ENCODE data around the gene TBR1.
A peak's percentile ranks its signal among the peaks of the same experiment; 100 is the strongest.

The TBR1 gene

DNA sequence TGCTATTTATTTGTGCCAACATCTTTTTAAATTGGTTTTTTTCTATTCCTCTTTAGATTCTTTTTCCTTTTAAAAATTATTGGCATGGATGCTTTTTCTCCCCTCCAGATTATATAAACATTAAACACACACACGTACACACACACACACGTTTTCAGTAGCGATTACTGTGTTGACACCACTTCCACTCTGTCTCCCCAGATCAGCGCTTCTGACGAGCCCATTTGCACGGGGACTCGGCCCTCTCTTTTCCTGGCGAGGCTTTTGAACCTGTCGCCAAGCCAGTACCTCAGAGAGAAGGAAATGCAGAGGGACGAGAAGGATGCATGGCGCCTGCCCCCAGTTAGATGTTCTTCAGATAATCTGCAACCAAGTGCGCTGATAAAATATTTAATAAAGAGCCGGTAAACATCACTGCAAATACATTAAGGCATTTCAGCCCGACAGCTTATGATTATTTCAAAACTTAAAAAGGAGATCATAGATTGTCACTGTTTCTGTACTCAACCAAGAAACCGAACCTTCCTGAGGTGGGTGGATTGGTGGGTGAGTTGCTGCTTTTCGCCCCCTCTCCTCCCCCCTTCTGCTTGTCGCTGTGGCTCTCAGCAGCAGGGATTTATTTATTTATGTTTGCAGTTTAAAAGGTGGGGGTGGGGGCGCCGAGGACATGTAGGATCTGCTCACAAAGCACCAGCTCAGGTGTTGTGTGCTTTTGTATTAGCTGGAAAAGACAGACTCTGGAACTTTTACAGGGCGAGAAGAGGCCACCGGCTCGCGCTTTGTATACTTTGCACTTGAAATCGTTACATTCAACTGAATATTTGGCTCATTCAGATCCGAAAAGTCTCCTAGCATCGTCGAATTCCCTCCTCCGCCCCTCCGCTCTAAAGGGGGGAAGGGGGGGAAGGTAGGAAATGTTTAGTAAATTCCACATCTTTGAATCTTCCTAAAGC lies 787 bp upstream of the TBR1 start:
- peak; percentile 22 to 31 for ATAC-seq

DNA sequence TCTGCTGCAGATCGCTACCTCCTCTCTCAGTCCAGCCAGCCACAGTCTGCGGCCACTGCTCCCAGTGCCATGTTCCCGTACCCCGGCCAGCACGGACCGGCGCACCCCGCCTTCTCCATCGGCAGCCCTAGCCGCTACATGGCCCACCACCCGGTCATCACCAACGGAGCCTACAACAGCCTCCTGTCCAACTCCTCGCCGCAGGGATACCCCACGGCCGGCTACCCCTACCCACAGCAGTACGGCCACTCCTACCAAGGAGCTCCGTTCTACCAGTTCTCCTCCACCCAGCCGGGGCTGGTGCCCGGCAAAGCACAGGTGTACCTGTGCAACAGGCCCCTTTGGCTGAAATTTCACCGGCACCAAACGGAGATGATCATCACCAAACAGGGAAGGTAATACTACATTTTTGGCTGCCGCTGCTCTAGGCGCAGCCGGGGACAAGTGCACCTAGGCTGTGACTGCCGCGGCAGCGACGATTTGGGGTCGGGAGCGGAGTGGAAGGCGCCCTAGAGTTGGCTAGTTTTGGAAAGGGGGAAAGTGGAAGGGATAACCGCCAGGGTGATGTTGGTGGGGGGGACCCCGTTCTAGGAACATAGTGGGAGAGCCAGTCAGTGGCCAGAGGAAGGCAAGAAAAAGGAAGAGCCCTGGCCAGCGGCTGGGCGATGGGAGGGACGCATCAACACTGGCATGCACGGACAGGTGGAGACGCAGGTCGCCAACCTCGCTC lies 776 bp downstream of the TBR1 start:
- ATAC-seq, result peak in 1 of 2 donors; percentile 4

DNA sequence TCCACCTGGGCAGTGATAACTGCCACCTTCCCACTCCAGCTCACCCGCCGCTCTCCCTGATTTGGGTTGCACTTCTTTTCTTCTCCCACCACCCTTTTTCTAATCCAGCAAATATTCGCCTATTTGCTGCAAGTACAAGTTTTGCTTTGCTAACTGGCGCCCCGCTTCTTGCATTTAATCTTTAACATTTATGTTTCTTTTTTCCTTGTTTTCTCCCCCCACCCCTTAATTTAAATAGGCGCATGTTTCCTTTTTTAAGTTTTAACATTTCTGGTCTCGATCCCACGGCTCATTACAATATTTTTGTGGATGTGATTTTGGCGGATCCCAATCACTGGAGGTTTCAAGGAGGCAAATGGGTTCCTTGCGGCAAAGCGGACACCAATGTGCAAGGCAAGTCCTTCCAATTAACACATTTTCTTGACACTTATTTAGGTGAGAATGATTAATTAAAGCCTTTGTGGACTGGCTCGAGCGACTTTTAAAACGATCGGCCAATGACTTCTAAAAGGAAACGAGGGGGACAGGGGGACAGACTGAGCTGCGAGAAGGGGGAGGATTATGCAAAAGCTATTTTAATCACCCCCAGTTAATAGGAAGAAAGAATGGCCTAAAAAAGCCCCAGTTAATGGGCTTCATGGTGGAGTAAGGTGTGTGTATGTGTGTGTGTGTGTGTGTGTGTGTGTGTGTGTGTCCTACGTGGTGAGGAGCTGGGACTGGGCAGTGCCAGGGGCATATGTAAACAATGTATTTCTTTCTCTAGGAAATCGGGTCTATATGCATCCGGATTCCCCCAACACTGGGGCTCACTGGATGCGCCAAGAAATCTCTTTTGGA lies 1.6 kb downstream of the TBR1 start:
- no peak for ATAC-seq

DNA sequence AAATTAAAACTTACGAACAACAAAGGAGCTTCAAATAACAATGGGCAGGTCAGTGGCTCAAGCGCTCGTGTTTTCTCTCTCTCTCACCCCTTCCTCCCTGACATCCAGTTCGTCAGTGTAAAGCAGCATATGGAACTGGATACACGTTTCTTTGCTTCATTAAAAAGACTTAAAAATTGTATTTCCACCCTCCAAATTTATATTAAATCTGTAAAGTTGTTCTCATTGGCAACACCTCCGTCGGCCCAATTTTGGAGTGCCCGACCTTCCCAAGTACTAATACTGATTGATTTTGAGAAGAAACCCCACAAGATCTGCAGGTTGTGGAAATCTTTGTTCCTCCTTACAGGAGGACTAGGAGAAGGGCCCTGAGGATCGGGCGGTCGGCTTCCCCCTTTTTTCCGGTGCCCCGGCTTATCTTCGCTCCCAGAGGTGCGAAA lies 2.2 kb downstream of the TBR1 start:
- ATAC-seq, result no peak

DNA sequence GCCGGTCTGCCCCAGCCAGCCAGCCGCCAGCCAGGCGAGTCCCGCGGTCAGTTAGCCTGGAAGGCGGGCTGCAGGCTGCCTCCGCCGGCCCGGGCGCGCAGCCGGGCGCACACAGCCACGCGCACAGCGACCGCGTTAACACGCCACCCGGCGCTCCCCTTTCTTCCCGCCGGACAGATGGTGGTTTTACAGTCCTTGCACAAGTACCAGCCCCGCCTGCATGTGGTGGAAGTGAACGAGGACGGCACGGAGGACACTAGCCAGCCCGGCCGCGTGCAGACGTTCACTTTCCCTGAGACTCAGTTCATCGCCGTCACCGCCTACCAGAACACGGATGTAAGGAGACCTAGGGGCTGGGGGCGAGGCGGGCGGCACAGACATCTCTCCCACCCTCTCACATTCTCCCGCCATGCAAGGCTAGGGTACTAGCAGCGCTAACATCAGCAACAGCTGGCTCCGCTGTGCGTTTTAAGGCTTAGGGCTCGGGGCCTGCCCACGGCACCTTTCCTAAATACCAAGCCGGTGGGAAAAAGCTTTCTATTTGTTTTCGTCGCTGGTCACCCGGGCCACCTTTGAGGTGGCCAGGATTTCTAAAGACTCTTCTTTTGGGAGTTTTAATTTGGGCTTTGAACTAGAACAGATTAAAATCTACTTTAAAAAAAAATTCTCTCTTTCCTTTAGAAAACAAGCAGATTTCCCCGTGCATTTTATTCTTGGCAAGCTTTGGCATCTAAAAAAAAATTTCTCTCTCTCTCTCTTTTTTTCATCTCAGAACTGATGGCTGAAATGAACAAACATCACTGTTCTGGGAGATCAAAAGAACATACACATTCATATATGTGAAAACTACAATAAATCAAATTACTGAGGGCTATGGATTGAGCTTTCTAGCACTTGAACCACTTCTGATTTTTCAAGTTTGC lies 2.9 kb downstream of the TBR1 start:
- ATAC-seq, result no peak

DNA sequence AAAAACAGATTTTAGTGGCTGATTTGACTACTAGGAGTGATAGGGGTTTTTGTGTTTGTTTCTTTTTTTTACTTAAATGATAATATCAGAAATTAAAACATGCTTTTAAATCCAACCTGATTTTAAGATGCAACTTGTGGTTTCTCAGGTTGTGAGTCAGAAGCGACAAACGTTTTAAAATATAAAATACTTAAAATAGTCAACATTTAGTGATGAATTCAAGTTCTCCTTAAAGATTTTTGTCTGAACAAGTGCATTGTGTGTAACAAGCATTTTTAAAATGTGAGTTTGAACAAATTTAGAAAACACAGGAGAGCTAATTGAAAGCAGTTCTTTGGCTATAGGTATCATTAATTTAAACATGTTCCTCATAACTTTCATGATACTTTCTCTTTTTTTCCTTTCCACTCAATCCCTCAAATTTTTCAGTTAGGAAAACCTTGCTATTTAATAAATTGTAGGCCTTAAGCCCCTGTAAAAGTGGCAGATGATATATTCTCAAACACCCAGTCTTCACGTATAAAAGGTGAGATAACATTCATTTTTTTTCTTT lies 3.6 kb downstream of the TBR1 start:
- no peak for ATAC-seq

DNA sequence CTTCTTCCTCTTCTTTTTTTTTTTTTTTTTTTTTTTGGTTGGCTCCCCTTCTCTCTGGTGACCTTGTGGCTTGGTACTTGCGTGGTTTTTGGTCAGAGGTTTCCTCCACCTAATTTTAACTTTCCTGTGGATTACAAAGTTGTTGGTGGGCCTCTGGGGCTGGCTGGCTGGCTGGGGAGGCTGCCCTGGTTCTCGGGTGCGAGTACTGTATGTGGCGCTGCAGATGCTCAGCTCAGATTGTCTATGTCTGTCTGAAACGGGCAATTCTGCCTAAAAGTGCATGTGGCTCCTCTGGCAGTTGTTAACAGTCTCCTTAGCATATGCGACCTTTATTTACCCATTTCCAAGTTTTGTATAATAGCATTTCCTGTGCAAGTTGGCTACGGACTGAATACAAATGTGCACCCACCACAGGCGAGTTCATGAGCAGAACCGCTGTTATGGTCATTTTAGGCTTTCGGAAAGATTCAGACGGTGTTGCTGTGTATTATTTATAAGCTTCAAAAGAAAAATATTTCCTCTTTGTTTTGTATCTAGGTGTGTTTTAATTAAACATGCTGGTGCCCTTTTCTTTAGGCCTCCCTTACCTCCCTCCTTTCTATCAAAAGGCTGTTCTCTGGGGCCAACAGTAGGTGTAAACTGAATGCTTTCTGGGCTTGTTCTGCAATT lies 4.4 kb downstream of the TBR1 start:
- ATAC-seq, result no peak

DNA sequence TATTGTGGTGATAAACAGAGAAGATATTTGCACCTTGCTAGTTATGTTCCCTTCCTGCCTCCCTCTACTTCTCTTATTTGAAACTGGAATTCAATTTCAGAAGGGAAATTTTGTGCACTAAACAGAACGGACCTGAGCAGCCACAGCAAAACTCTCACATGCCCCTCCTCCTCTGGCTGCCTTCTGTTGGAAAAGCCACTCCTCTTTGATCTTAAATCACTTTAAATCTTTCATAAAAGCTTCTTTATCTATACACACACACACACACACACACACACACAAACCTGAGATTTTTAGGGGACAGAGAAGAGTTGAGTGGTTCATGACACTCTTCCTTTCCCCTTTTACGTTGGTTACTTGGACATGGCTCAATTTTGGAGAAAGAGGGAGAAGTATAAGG lies 5.6 kb downstream of the TBR1 start:
- ATAC-seq, result no peak

DNA sequence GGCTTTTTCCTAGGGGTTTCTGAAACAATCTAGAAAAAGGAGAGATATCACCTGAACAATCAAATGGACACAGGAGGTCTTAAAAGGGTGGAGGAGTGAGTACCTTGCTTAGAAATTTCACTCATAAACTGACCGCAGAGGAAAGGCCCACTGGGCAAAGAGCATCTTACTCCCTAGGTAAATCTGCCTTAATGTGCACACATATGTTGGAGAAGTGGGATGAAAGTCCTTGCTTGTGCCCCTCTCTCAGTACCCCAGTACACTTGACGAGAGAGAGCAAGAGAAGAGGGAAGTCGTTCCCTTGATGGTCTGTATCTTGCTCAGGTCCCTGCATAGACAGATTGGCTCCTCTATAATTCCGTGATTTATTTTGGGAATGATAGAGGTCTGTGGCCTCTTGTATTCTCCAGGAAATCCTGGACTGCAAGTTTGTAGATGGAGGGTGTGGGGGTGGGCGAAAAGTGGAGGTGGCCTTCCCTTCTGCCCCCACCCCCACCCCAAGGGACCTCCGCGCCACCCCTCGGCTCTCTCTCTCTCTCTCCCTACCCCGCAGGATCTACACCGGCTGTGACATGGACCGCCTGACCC lies 6.8 kb downstream of the TBR1 start:
- ATAC-seq, result peak in 1 of 2 donors; percentile 10

DNA sequence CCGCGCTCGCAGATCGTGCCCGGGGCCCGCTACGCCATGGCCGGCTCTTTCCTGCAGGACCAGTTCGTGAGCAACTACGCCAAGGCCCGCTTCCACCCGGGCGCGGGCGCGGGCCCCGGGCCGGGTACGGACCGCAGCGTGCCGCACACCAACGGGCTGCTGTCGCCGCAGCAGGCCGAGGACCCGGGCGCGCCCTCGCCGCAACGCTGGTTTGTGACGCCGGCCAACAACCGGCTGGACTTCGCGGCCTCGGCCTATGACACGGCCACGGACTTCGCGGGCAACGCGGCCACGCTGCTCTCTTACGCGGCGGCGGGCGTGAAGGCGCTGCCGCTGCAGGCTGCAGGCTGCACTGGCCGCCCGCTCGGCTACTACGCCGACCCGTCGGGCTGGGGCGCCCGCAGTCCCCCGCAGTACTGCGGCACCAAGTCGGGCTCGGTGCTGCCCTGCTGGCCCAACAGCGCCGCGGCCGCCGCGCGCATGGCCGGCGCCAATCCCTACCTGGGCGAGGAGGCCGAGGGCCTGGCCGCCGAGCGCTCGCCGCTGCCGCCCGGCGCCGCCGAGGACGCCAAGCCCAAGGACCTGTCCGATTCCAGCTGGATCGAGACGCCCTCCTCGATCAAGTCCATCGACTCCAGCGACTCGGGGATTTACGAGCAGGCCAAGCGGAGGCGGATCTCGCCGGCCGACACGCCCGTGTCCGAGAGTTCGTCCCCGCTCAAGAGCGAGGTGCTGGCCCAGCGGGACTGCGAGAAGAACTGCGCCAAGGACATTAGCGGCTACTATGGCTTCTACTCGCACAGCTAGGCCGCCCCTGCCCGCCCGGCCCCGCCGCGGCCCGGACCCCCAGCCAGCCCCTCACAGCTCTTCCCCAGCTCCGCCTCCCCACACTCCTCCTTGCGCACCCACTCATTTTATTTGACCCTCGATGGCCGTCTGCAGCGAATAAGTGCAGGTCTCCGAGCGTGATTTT lies 7.6 kb downstream of the TBR1 start:
- peak; percentile 8 to 37 for ATAC-seq

DNA sequence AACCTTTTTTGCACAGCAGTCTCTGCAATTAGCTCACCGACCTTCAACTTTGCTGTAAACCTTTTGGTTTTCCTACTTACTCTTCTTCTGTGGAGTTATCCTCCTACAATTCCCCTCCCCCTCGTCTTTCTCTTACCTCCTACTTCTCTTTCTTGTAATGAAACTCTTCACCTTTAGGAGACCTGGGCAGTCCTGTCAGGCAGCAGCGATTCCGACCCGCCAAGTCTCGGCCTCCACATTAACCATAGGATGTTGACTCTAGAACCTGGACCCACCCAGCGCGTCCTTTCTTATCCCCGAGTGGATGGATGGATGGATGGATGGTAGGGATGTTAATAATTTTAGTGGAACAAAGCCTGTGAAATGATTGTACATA lies 8.3 kb downstream of the TBR1 start:
- ATAC-seq, result no peak

DNA sequence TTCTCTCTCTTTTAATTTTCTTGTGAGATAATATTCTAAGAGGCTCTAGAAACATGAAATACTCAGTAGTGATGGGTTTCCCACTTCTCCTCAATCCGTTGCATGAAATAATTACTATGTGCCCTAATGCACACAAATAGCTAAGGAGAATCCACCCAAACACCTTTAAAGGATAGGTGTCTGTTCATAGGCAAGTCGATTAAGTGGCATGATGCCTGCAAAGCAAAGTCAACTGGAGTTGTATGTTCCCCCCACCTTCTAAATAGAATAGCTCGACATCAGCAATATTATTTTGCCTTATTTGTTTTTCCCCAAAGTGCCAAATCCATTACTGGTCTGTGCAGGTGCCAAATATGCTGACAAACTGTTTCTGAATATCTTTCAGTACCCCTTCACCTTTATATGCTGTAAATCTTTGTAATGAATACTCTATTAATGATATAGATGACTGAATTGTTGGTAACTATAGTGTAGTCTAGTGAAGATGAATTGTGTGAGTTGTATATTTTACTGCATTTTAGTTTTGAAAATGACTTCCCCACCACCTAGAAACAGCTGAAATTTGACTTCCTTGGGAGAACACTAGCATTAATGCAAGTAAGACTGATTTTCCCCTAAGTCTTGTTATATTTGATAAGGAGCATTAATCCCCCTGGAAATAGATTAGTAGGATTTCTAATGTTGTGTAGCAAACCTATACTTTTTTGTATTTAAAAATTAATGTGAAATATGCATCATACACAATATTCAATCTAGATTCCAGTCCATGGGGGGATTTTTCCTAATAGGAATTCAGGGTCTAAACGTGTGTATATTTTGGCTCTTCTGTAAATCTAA lies 9.0 kb downstream of the TBR1 start:
- no peak for ATAC-seq

DNA sequence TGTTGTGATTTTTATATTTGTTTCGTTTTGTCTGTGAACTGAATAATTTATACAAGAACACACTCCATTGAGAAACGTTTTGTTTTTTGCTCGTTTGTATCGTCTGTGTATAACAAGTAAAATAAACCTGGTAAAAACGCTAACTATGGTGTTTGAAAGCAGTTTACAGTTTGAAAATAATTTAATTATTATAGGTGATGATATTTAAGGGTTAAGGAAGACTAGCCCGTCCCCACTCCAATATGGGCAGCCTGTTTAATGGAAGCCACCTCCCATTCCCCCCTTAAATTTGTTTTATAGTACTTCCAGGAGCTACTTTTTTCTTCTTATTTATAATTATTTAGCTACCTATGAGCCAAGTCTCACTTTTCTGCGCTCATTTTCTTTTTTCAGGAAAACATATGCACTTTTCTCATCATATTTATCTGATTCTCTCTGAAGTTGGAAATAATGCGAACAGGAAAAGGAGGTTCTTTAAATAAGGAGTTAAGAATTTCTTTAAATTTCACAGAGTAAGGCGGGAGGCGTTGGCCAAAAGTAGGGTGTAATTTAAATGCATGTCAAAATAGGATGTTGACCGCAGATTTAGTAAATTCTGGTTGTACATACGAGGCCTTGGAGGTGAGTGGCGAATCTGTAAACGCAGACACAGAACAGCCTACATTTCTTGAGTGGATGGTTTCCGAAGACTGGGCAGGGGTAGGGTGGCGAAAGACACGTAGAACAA lies 9.8 kb downstream of the TBR1 start:
- no peak for ATAC-seq

DNA sequence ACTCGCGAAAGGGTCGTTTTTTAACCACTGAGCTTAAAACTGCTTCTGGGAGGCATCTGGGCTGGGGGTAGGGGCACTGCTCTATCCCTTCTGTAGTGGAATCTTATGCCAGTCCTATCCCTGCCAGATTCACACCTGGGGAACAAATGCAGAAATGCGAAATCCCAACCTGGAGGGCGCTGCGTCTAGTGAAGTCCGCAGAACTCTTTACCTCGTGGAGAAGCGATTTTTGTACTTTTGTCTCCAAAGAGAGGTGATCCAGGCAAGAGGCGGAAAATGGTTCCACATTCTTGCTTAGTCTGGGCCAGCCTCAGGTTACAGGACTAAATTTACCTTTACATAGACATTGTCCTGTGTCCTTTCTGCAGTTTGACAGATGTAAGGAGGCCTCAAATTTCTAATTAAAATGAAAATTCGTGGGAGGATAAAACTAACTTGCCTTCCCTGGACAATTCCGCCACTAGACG lies 10.4 kb downstream of the TBR1 start:
- no peak for ATAC-seq

DNA sequence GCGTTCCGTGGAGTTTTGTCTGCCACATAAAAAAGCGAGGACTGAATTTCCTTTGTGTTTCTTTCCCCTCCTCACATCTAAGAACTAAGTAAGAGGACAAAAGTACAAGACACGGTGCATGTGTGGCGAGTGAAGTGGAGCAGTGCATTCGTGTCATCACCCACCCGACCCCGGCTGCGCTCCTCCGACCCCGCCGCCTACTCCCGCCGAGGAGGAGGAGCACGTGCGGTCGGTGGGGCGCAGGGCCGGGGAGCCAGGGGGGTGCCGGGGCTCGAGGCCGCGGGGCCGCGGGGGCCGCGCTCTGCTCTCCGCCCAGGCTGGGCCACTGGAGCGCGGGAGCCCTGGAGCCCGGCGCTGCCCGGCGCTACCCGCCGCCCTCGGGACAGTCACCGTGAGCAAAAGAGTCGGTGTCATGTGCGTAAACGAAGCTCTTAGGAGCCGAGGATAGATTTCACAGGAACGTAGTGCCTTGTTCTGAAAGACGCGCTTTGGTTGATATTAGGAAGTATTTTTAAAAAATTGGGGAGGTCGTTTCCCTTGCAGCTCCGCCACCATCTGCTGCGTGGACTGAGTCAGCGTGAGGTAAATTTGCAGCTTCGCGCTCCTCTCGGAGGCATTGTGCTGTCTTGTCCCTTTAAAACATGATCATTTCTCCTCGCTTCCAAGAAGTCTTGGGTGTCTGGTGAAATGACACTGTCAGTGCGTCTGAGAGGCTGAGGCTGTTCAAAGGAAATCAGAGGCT lies 11.0 kb downstream of the TBR1 start:
- ATAC-seq, result peak; percentile 18 to 28

DNA sequence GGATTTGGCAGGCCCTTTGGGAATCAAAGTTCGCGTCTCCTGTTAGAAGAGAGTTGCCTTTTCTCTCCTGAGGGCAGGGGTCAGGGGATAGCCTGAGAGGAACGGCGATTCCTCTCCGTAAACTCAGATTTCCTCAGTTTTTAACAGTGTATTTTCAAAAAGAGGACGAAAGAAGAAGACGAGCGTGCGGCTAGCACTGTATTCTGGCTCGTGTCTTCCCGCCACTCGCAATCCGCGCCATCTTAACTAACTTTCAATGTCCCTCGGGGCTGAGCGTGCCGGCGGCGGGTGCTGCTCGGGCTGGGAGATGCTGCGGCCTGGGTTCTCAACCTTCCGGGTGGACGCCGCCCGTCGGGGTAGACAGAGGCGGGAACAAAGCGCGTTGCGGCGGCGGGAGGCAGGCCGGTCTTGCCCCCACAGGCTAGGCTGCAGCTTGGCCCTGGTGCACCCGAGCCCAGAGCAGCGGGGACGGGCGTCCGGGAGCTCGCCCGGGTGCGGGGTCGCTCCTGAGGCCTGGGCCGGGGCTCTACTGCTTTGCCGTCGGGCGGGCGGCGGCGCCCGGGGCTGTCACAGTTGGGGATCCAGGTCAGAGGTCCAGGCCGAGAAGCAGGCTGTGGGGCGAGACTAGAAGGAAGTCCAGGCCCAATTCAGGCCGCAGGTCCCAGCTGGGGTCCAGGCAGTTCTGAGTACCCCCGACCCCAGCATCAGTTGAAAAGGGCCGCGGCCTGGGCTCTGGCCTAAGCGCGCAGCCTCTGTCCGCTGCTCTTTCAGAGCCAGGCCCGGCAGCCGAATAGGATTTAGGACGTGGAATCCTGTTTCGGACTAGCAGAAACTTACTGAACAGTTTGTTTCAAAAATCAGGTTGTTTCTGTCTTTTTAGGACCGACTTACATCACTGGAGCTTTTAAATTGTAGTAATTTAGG lies 11.8 kb downstream of the TBR1 start:
- no peak for ATAC-seq

Data from activated CD4-positive, CD25-positive, alpha-beta regulatory T cell treated with anti-CD3 and anti-CD28 coated beads, Interleukin-2, amount 50 U/mL, for 24 hours (primary cell).